HG03558 (cell line): ENCODE measurements around the gene CCDC146.
"Not testable (repeated sequence)": the region's sequence is repeated elsewhere in the genome, so short reads cannot be mapped to it uniquely, and the experiment has no call there.

Experiments
- ATAC-seq: cut with Tn5 transposase; IDR thresholded peaks from one replicate; pipeline ENCODE4 v1.9.1; 2021; ENCODE audit warnings: moderate number of reproducible peaks; ENCODE audit not compliant: unreplicated experiment; ENCODE audit errors: extremely low read depth

CCDC146 gene

GRCh38 chr7:77131781-77132180, 9.4 kb downstream of the CCDC146 start:
- not testable (repeated sequence) for ATAC-seq

DNA sequence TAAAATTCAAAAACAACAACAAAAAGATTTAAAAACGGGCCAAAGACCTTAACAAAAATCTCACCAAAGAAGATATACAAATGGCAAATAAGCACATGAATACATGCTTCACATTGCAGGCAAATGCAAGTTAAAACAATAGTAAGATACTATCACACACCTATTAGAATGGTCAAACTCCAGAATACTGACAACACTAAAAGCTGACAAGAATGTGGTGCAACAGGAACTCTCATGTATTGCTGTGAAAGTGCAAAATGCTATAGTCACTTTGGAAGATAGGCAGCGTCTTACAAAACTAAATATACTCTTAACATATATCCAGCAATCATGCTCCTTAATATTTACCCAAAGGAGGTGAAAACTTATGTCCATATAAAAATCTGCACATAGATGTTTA, 16.3 kb downstream of the CCDC146 start:
- ATAC-seq = not testable (repeated sequence)

GRCh38 chr7:77140291-77140690, 17.9 kb downstream of the CCDC146 start:
- not testable (repeated sequence) for ATAC-seq

GRCh38 chr7:77152232-77152631, 29.8 kb downstream of the CCDC146 start:
- ATAC-seq = not testable (repeated sequence)

- peak; percentile 40 for ATAC-seq
These were observed 32.6 kb downstream of the CCDC146 start for GRCh38 chr7:77154917-77155464.

DNA sequence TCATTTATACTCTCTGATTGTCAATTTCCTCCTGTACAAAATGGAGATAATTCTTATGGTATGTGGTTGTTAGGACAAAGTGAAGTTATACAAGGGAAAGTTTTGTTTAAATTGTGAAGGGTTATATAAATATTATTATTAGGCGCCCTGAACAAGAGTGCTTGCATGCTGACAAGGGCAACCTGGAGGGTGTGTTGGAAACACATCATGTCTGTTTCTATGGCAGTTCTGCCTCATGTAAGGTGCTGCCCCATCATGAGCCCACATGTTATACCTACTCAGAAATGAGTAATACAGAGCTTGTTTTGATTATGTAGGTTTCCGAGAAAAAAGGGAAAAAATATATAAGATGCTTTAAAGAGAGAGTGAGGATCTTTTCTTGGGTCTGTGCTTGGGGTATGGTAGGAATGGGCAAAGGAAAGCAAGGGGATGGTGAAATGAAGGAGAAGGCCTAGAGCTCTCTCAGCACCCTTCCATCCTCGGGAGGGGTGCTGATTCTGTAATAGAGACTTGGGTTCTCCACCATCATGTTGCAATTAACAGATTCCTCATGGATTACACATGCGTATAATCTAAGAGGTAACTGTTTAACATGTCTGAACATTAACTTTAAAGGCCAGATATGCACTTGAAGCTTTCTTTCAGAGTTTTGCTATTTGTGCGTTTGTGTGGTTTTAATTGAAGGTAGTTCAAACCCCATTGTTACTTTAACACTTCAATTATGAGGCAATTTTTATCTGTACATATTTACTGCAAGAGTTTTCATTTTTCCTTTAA, 33.4 kb downstream of the CCDC146 start:
- ATAC-seq = not testable (repeated sequence)

DNA sequence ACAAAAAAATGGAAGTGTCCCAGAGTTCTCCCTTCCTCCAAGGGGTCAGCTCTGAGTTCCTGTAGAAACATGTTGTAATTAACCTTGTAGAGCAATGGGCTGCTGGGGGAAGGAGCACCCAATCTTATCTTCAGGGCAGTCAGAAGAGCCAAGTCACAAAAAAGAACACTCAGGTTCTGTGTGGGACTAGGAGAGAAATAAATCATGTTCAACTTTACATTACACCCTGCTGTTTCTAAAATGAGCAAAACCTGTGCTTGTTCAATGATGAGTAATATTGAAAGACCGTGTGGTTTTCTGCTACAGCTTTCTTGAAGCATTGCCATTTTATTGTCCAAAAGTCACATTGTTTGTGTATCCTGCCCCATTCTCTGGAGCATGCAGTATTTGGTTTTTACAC, 34.6 kb downstream of the CCDC146 start:
- ATAC-seq = peak; percentile 76

DNA sequence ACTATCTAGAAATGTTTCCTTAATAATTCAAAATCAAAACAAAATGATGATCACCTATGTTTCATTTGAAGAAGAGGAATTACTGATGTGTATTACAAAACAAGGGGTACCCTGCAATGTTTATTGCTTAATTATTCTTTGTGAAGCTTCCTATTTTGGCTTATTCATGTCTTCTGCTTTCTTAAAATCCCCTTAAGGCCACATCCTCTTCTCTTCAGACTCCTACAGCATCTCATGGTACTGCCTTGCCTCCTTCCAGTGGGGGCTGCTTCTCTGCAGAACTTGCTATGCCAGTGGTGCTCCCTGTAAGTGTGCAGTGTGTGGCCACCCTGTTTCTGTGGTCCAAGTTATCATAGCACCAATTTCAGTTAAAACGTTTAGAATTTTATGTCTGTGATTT, 35.0 kb downstream of the CCDC146 start:
- ATAC-seq = peak; percentile 39

- not testable (repeated sequence) for ATAC-seq
These were observed 48.7 kb downstream of the CCDC146 start for GRCh38 chr7:77171073-77171472.

DNA sequence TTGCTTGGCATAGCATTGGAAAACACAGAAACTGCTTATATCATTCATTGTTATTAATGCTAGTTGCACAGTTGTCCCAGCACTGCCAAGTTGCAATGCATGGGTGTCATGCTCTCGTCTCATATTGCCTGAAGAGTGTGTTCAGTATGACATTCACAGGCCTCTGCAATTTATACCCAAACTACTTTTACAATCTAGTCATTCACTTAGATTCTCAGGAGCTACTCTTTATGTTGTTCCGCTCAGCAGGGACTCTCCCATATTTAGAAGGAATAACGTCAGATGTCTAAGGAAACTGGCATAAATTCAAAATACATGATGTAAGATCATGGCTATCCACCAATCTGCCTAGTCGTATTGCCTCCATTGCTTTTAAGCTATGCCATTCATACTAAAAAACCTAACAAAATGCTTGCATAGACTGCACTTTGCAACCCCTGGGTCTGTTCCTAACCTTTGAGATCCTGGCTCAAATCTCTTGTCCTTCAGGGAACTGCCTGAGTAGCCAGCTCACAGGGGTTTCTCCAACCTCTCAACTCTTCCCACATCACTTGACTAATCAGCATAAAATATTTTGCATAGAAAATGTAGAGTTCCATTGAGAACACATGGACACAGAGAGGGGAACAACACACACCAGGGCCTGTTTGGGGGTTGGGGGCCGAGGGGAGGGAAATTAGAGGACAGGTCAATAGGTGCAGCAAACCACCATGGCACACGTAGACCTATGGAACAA, 50.2 kb downstream of the CCDC146 start:
- ATAC-seq = not testable (repeated sequence)

GRCh38 chr7:77174418-77174817, 52.0 kb downstream of the CCDC146 start:
- ATAC-seq = not testable (repeated sequence)

GRCh38 chr7:77175274-77175800, 52.9 kb downstream of the CCDC146 start:
- ATAC-seq = peak; percentile 65

GRCh38 chr7:77177321-77177904, 55.0 kb downstream of the CCDC146 start:
- not testable (repeated sequence) for ATAC-seq

DNA sequence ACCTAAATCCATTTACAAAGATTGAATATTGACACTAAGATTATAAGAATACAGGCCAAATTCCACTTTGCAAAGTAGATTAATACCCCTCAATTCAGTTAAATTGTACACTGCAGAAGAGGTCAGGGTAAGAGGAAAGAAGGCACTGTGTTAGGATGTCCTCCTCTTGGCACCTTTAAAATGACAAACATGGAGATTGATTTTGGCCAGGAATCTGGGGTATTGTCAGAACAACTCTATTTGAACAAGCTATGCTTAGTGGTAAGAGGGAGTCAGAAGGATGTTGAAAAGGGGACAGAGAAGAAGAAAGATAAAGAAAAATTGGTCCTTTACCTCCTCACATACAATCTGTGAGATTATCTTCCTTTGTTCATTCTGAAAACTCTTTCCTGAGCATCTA, 55.6 kb downstream of the CCDC146 start:
- ATAC-seq = not testable (repeated sequence)

DNA sequence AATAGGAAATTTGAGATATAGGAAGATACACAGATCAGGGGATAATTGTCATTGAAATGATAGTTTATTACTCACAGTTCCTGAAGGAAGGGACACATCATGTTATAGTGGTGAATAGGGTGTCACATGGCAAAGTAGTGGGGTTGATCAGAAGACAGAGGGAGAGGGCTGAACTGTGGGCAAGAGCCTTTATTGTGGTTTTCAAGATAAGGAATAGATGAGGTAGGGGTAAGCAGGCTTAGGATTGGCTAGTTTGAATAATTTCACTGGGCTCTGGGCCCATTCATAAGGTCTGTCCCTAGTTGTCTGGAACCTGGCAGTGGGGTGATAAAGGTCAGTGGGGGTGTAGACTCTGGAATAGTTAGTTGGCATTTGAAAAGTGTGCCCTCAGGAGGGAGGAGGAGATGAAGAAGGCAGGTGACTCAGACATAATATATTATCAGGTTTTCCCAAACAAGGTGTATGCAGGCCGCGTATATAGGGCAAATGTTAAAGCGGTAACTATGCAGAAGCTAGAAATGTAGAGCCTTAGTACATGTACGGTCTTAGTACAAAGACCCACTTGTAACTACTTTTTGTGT, 58.7 kb downstream of the CCDC146 start:
- no peak for ATAC-seq

GRCh38 chr7:77181734-77182133, 59.3 kb downstream of the CCDC146 start:
- ATAC-seq = no peak

DNA sequence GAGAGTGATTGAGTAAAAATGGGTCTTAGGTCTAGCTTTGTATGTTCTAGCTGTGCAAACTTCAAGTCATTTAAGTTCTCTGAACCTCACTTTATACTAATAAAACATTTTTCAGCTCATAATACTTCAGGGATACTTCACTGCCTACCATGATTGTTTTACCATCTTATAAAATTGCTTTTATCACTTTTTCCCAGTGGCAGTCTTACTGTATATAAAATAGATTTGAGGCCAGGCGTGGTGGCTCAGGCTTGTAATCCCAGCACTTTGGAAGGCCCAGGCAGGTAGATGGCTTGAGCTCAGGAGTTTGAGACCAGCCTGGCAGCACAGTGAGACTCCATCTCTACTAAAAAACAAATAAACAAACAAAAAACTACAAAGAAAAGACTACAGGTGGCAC, 59.8 kb downstream of the CCDC146 start:
- no peak for ATAC-seq

DNA sequence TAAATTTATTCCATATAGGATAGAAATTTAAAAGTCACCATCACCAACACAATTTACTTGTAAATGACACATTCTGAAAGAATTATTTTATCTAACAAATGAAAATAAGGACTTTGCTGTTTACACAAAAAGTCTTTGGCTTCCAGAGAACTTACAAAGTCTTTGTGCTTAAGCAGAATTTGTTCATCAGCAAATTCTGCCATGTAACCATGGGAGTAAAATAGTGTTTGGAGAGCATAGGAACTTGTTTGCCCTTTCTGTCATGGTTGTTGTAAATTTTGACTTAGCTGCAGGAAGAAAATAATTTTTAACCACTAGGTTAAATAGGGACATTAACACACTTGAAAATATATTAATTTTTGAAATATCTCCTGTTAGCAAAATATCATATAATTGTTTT, 62.0 kb downstream of the CCDC146 start:
- no peak for ATAC-seq

DNA sequence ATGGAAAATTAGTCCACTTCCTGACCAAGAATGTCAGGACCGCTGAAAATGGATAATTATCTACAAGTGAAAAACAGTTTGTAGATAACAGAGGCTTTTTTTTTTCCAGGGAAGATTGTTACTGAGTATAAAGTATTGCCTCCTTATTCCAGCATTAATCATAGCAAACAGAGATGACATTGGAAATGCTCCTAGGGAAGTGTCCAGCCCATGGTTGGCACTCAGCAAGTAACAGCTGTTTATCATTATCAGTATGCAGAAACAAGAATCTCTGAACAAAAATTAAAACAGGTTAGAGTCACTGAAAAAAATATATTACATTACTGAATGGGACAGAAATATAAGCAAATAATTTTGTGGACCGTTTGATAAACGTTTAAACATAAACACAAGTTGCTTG, 62.6 kb downstream of the CCDC146 start:
- no peak for ATAC-seq

DNA sequence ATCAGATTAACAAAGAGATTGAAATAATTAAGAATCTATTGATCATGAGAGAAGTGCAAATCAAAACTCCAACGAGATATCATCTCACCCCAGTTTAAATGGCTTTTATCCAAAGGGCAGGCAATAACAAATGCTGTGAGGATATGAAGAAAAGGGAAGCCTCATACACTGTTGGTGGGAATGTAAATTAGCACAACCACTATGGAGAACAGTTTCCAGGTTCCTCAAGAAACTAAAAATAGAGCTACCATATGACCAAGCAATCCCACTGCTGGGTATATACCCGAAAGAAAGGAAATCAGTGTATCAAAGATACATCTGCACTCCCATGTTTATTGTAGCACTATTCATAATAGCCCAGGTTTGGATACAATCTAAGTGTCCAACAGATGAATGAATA, 63.5 kb downstream of the CCDC146 start:
- no peak for ATAC-seq
